Measurements from ENCODE around the gene POGZ. TPM values are rescaled to one million over a fixed set of nuclear protein-coding genes. Genes with fewer than 3 reads are reported as not detected.

Gene POGZ
- total and polyA plus RNA-seq, 2 of the 4 experiments (the other 2 are of a cell fraction) = 20.8 to 33.5 TPM

DNA sequence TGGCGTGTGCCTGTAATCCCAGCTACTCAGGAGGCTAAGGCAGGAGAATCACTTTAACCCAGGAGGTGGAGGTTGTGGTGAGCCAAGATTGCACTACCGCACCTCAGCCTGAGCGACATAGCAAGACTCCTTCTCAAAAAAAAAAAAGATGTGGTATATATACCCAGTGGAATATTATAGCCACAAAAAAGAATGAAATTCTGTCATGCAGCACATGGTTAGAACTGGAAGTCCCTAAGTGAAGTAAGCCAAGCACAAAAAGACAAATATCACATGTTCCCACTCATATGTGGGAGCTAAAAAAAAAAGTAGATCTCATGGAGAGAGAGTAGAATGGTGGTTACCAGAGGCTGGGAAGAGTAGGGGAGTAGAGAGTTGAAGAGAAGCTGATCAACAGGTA, 41.2 kb downstream of the POGZ start:
- Histone ChIP-seq H2AK9ac (replicated peaks; ENCODE audit: low read depth, low read length, poor library complexity) (no peak overlapping the region), H2BK20ac (ENCODE audit: low read depth, low read length) (no peak overlapping the region), H4K8ac (ENCODE audit: low read depth in 2 of 2, low read length in 2 of 2) (no peak overlapping the region), H3K9me1 (ENCODE audit: insufficient read depth, low read length) (no peaks in the 10 kb centered on the region), H3K18ac (ENCODE audit: low read depth, low read length) (no peak overlapping the region), H2AK5ac (ENCODE audit: low read depth, low read length) (no peak overlapping the region), H2BK15ac (ENCODE audit: low read depth, low read length) (no peak overlapping the region), H3K4ac (ENCODE audit: low read depth, low read length) (no peak overlapping the region), H3K79me1 (ENCODE audit: low read depth in 1 of 2, low read length in 2 of 2) (peaks cover 12 to 25% of the 10 kb centered on the region in 2 experiments), H3K4me2 (ENCODE audit: low read depth, low read length) (no peak overlapping the region), H3K4me3 (ENCODE audit: insufficient read depth, low read depth, low read length) (no peak overlapping the region), H3K27ac (ENCODE audit: insufficient read depth, low read length) (no peak overlapping the region), H3K9ac (ENCODE audit: low read depth, low read length) (no peak overlapping the region), H3K4me1 (ENCODE audit: control insufficient read depth, insufficient read depth, low read length) (peaks cover 3% of the 10 kb centered on the region; the same call in 1 of the 2 replicates), H2BK120ac (ENCODE audit: low read depth, low read length) (no peak overlapping the region), H3K56ac (ENCODE audit: extremely low read depth, insufficient read depth, low read length) (no peak overlapping the region), H4K5ac (ENCODE audit: low read depth, low read length) (no peak overlapping the region), H4K20me1 (ENCODE audit: insufficient read depth, low read length) (peaks cover 8% of the 10 kb centered on the region), H3K27me3 (ENCODE audit: control insufficient read depth, insufficient read depth, low read length) (no peaks in the 10 kb centered on the region), H2AFZ (replicated peaks; ENCODE audit: low read length, poor library complexity) (no peak overlapping the region), H3K23ac (ENCODE audit: low read depth, low read length) (no peak overlapping the region), H3K36me3 (ENCODE audit: control insufficient read depth, insufficient read depth, low read length) (peaks cover 30% of the 10 kb centered on the region), H3K9me3 (ENCODE audit: control insufficient read depth, insufficient read depth, low read length) (no peaks in the 10 kb centered on the region), H2BK5ac (ENCODE audit: low read depth, low read length, poor library complexity, severe bottlenecking) (no peak overlapping the region), H4K91ac (ENCODE audit: insufficient read depth, low read depth, low read length) (no peak overlapping the region), H3K14ac (replicated peaks; ENCODE audit: low read depth, low read length) (no peak overlapping the region)
- no TSS peak for BruUV-seq (replicated peaks)
- intact Hi-C loops (cut with micrococcal nuclease) (no loop called here), dilution Hi-C loops (cut with HindIII; ENCODE audit: low sequenced_read_pairs, unreplicated experiment) (no loop called here), in situ Hi-C loops (cut with MboI; ENCODE audit: low sequenced_read_pairs) (no loop called here)
- TF ChIP-seq CTCF (conservative IDR thresholded peaks at IDR 0.05; ENCODE audit: low read depth, low read length) = no peak
- no peak for TF ChIP-seq RAD21 (IDR thresholded peaks at IDR 0.05; ENCODE audit: low read length)
- TF ChIP-seq FOS (IDR thresholded peaks at IDR 0.05; ENCODE audit: low read depth, low read length) = no peak
- TF ChIP-seq POLR2A (IDR thresholded peaks at IDR 0.05; ENCODE audit: low read depth, low read length) = no peak
- no peak for TF ChIP-seq CHD1 (IDR thresholded peaks at IDR 0.05; ENCODE audit: low read depth, low read length)
- ATAC-seq (ENCODE audit: low read depth) (no peak), DNase-seq (no peak)
- ChIA-PET CTCF (interaction anchor here (0.6 kb wide), 1 partner anchor 121 kb away, joined by 7 read pairs; no protein-coding TSS in a partner anchor), POLR2A (ENCODE audit: unreplicated experiment) (no interaction called here)
- no CpG with 5 or more reads among the region's 3 CpGs for WGBS, 2 experiments (ENCODE audit: extremely low coverage in 2 of 2, insufficient read length in 1 of 2)

Measured in IMR-90 (cell line).